ENCODE results near the gene SIPA1L3. TPM values are rescaled to one million over a fixed set of nuclear protein-coding genes. Genes with fewer than 3 reads are reported as not detected.
"Not testable (repeated sequence)": the region's sequence is repeated elsewhere in the genome, so short reads cannot be mapped to it uniquely, and the experiment has no call there.

Gene SIPA1L3
- total RNA-seq, 6 experiments from 2014 or later: 9.1 to 20.4 (median 14.9) TPM

GRCh38 chr19:38023671-38024541 is 116.9 kb downstream of the SIPA1L3 start:
- WGBS (ENCODE audit: insufficient coverage, low coverage, low lambda C conversion rate, missing lambda C conversion rate): 77% methylated on average over 10 of the region's 12 CpGs
- DNase-seq (no peak), ATAC-seq (no peak)
- Histone ChIP-seq H3K27ac (no peak overlapping the region), H3K36me3 (no peaks in the 10 kb centered on the region), H3K9me3 (no peaks in the 10 kb centered on the region), H3K4me1 (peaks cover 0 to 5% (median 0%) of the 10 kb centered on the region in 4 donors), H3K27me3 (no peaks in the 10 kb centered on the region), H3K4me3 (no peak overlapping the region)
- no peak for TF ChIP-seq POLR2A (IDR thresholded peaks at IDR 0.05)
- no peak for TF ChIP-seq CTCF (IDR thresholded peaks at IDR 0.05)
- intact Hi-C loops (cut with DNase I): no loop called here

GRCh38 chr19:38024992-38025908 is 118.2 kb downstream of the SIPA1L3 start:
- no peak overlapping the region for H3K4me3 ChIP-seq
- no peaks in the 10 kb centered on the region for H3K9me3 ChIP-seq
- peaks cover 0 to 5% (median 0%) of the 10 kb centered on the region in 4 donors for H3K4me1 ChIP-seq
- WGBS (ENCODE audit: insufficient coverage, low coverage, low lambda C conversion rate, missing lambda C conversion rate): 86% methylated on average over 14 of the region's 22 CpGs
- no peak overlapping the region for H3K27ac ChIP-seq
- no peaks in the 10 kb centered on the region for H3K36me3 ChIP-seq
- DNase-seq (no peak), ATAC-seq (no peak)
- TF ChIP-seq CTCF (IDR thresholded peaks at IDR 0.05) (no peak), POLR2A (IDR thresholded peaks at IDR 0.05) (no peak)
- no peaks in the 10 kb centered on the region for H3K27me3 ChIP-seq
- intact Hi-C loops (cut with DNase I): no loop called here

DNA sequence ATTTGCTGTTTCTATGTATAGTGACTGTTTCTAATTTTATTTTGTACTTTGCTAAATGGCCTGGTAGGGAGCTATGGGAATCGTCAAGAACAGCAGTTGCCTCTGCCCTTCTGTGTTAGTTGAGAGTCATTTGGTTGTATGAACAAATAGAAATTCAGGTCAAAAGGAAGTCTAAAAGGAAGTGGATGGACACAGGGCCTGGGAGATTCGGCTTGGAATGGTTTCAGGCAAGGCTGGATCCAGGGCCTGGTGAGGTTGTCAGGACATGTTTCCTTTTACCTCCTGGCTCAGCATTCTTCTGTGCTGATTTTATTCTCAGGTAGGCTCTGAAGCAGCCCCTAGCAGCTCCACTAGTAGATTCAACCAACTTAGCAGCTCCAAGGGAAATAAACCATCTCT is 118.9 kb downstream of the SIPA1L3 start:
- intact Hi-C loops (cut with DNase I): no loop called here
- Histone ChIP-seq H3K9me3 (no peaks in the 10 kb centered on the region), H3K4me1 (peaks cover 0 to 5% (median 0%) of the 10 kb centered on the region in 4 donors), H3K27me3 (no peaks in the 10 kb centered on the region), H3K27ac (no peak overlapping the region), H3K36me3 (no peaks in the 10 kb centered on the region), H3K4me3 (no peak overlapping the region)
- ATAC-seq (no peak), DNase-seq (no peak)
- TF ChIP-seq POLR2A (IDR thresholded peaks at IDR 0.05) (no peak), CTCF (IDR thresholded peaks at IDR 0.05) (no peak)
- 59% methylated on average over 2 of the region's 2 CpGs for WGBS (ENCODE audit: insufficient coverage, low coverage, low lambda C conversion rate, missing lambda C conversion rate)

DNA sequence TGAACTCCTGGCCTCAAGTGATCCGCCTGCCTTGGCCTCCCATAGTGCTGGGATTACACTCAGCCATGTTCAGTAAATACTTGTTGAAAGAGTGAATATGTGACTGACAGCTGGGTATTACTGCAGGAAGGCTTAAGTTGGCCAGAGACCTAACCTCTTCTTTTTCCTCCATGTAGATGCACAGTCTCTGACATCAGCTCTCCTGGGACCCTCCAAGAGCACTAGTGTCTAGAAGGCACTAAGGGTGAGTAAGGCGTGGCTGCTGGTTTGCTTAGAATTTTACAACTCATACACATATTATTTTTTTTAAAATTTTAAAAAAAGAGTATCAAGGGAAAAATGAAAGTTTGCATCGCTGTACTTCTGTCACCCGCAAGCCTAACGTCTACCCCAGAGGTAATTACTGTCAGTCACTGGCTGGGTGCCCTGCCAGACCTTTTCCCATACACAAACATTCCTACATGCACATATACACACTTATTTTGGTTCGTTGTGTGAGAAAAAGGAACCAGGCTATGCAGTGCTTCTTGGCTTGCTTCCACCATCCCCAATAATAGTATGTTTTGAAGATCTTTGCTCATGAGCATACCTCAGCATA is 122.0 kb downstream of the SIPA1L3 start:
- Histone ChIP-seq H3K9me3 (no peaks in the 10 kb centered on the region), H3K27me3 (no peaks in the 10 kb centered on the region), H3K4me3 (no peak overlapping the region), H3K4me1 (peaks cover 0 to 6% (median 5%) of the 10 kb centered on the region in 4 donors), H3K27ac (no peak overlapping the region), H3K36me3 (no peaks in the 10 kb centered on the region)
- no peak for TF ChIP-seq POLR2A (IDR thresholded peaks at IDR 0.05)
- no peak for TF ChIP-seq CTCF (IDR thresholded peaks at IDR 0.05)
- DNase-seq (no peak), ATAC-seq (no peak)
- intact Hi-C loops (cut with DNase I): no loop called here
- WGBS (ENCODE audit: insufficient coverage, low coverage, low lambda C conversion rate, missing lambda C conversion rate): 74% methylated on average over 6 of the region's 6 CpGs

DNA sequence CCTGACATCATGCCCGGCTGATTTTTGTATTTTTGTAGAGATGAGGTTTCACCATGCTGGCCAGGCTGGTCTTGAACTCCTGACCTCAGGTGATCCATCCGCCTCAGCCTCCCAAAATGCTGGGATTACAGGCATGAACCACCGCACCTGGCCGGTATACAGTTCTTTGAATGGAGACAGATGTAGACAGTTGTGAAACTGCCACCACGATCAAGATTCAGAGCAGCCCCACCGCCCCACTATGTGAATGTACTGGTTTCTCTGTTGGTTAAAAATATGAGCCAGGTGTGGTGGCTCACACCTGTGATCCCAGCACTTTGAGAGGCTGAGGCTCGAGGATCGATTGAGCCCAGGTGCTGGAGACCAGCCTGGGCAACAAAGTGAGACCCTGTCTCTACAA is 123.0 kb downstream of the SIPA1L3 start:
- H3K4me3 ChIP-seq; intact Hi-C loops (cut with DNase I); H3K27me3 ChIP-seq; H3K36me3 ChIP-seq; ATAC-seq; H3K27ac ChIP-seq; H3K9me3 ChIP-seq; DNase-seq; H3K4me1 ChIP-seq: not testable (repeated sequence)
- 100% methylated on average over 2 of the region's 8 CpGs for WGBS (ENCODE audit: insufficient coverage, low coverage, low lambda C conversion rate, missing lambda C conversion rate)
